Measurements from ENCODE around the gene PRR19.

Gene PRR19

DNA sequence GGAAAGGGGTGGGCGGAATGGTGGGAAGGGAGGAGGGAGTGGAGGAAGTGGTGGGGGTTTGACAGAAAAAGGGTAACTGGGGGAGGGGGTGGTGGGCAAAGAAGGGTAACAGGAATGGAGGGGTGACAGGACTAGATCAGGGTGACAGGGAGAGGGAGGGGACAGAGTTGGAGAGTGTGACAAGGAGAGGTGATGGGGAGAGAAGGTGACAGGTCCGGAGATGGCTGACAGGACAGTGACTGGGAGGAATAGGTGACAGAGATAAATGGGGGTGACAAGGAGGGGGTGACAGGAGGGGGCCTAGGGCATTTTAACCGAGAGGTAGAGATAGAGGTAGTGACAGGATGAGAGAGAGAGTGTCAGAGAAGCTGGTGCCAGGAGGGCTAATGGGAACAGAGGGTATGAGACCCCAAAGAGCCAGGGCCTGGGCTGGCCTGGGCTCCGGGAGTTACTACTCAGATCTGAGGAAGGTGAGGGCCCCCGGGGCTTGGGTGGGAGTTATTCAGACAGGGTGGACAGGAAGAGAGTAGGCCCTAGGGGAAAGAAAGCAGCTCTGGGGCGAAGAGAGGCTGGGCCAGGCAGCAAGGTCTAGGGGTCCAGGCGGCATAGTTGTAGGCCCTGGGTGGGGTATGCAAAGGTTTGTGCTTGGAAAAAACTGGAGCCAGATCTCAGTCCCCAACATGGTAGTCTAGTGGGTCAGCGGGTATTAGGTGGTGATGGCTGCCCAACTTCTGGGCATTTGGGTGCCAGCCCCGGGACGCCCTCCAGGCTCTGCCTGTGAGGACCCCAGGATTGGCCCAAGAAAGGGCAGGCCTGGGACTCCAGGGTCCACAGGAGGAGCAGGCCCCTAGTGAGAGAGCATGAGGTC lies 32.2 kb upstream of the PRR19 start (continued):
- TF ChIP-seq ZNF565 (CRISPR knock-in tag; conservative IDR thresholded peaks at IDR 0.05; ENCODE audit: low read depth) (no peak), GLIS3 (CRISPR knock-in tag; IDR thresholded peaks at IDR 0.05) (no peak), ISL1 (CRISPR knock-in tag; IDR thresholded peaks at IDR 0.05) (no peak), PPARA (CRISPR knock-in tag; IDR thresholded peaks at IDR 0.05; ENCODE audit: borderline replicate concordance) (no peak), CSDC2 (CRISPR knock-in tag; IDR thresholded peaks at IDR 0.05) (no peak)

DNA sequence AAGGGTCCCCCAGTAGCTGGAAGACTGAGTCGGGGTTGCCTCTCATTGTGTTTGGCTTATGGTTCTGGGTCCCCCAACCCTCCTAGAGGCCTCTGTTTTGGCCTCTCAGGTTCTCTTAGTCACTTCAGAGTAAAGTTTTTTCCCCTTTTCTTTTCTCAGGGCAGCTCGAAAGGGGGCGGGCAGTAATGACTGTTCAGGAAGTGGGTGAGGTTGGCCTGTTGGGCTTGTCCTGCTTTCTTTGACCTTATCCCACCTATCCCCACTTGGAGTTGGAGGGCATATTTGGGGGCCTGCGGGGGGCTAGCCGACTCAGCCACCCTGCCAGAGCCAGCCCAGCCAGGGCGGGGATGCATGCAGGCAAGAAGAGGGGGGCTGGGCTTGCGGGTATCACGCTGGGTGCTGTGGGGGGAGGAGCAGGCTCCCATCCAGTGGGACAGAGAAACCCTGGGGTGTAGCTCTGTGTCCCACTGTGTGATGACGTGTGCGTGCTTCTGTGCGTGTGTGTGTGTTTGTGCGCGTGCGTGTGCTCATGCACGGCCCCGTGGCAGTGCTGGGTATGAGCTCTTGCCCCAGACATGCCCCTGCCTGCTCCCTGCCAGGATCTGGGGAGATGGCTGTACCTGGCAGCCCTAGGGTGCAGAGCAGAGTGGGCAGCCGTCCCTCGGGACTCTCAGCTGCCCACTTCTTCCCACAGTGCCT lies 31.4 kb upstream of the PRR19 start:
- no peak for ATAC-seq
- TF ChIP-seq ZFP30 (CRISPR knock-in tag; IDR thresholded peaks at IDR 0.05) (no peak), ZFP3 (CRISPR knock-in tag; IDR thresholded peaks at IDR 0.05) (no peak)

DNA sequence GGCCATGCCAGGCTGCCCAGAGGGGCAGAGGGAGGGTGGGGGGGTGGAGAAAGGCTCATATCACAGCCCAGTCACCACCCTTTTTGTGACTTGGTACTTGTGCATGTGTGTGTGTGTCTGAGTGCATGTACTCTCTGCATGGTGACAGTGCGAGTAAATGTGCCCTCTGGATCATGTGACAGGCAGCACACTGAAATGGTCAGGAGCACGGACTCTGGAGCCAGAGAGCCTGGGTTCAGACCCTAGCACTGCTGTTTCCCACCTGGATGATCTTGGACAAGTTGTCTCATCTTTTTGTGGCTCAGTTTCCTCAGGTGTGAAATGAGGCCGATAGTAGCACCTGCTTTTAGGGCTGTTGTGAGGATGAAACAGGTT lies 30.9 kb upstream of the PRR19 start:
- TF ChIP-seq CSDC2 (CRISPR knock-in tag; IDR thresholded peaks at IDR 0.05) (no peak), ZFP30 (CRISPR knock-in tag; IDR thresholded peaks at IDR 0.05) (no peak), BACH2 (CRISPR knock-in tag; IDR thresholded peaks at IDR 0.05; ENCODE audit: borderline replicate concordance) (no peak), ISL1 (CRISPR knock-in tag; IDR thresholded peaks at IDR 0.05) (no peak), TCF4 (CRISPR knock-in tag; IDR thresholded peaks at IDR 0.05; ENCODE audit: borderline replicate concordance) (no peak), TOX (CRISPR knock-in tag; IDR thresholded peaks at IDR 0.05; ENCODE audit: borderline replicate concordance) (no peak)
- TF ChIP-seq, protein P1, sequence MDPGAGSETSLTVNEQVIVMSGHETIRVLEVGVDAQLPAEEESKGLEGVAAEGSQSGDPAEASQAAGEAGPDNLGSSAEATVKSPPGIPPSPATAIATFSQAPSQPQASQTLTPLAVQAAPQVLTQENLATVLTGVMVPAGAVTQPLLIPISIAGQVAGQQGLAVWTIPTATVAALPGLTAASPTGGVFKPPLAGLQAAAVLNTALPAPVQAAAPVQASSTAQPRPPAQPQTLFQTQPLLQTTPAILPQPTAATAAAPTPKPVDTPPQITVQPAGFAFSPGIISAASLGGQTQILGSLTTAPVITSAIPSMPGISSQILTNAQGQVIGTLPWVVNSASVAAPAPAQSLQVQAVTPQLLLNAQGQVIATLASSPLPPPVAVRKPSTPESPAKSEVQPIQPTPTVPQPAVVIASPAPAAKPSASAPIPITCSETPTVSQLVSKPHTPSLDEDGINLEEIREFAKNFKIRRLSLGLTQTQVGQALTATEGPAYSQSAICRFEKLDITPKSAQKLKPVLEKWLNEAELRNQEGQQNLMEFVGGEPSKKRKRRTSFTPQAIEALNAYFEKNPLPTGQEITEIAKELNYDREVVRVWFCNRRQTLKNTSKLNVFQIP (CRISPR knock-in tag; IDR thresholded peaks at IDR 0.05; ENCODE audit: borderline replicate concordance, low read depth), result no peak
- TF ChIP-seq, protein P2, sequence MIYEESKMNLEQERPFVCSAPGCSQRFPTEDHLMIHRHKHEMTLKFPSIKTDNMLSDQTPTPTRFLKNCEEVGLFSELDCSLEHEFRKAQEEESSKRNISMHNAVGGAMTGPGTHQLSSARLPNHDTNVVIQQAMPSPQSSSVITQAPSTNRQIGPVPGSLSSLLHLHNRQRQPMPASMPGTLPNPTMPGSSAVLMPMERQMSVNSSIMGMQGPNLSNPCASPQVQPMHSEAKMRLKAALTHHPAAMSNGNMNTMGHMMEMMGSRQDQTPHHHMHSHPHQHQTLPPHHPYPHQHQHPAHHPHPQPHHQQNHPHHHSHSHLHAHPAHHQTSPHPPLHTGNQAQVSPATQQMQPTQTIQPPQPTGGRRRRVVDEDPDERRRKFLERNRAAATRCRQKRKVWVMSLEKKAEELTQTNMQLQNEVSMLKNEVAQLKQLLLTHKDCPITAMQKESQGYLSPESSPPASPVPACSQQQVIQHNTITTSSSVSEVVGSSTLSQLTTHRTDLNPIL (CRISPR knock-in tag; IDR thresholded peaks at IDR 0.05; ENCODE audit: low read depth), result no peak
- ATAC-seq, result no peak

DNA sequence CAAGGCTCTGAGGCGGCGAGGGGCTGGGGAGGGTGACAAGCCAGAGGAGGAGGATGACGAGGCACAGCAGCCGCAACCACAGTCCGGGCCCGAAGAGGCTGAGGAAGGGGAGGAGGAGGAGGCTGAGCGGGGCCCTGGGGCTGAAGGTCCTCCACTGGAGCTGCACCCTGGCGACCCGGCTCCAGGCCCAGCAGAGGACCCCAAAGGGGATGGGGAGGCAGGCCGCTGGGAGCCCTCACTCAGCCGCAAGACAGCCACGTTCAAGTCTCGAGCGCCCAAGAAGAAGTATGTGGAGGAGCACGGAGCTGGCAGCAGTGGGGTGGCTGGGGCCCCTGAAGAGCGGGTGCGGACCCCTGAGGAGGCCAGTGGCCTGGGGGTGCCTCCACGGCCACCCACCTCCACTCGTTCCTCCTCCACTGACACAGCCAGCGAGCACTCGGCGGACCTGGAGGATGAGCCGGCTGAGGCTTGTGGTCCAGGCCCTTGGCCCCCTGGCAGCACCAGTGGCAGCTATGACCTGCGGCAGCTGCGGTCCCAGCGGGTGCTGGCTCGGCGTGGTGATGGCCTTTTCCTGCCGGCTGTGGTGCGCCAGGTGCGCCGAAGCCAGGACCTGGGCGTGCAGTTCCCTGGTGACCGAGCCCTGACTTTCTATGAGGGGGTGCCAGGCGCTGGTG lies 29.9 kb upstream of the PRR19 start:
- no peak for ATAC-seq
- TF ChIP-seq, protein P1 (CRISPR knock-in tag; IDR thresholded peaks at IDR 0.05; ENCODE audit: borderline replicate concordance, low read depth), result no peak
- TF ChIP-seq, protein P2 (CRISPR knock-in tag; IDR thresholded peaks at IDR 0.05; ENCODE audit: low read depth), result no peak
- TF ChIP-seq ZFP30 (CRISPR knock-in tag; IDR thresholded peaks at IDR 0.05) (no peak), TOX (CRISPR knock-in tag; IDR thresholded peaks at IDR 0.05; ENCODE audit: borderline replicate concordance) (no peak), CSDC2 (CRISPR knock-in tag; IDR thresholded peaks at IDR 0.05) (no peak), ZNF70 (CRISPR knock-in tag; IDR thresholded peaks at IDR 0.05) (no peak), GLIS3 (CRISPR knock-in tag; IDR thresholded peaks at IDR 0.05) (no peak), ZNF565 (CRISPR knock-in tag; conservative IDR thresholded peaks at IDR 0.05; ENCODE audit: low read depth) (no peak), ESRRG (CRISPR knock-in tag; IDR thresholded peaks at IDR 0.05) (no peak), ARNTL (CRISPR knock-in tag; IDR thresholded peaks at IDR 0.05; ENCODE audit: borderline replicate concordance, low read depth) (no peak), ZC3H10 (CRISPR knock-in tag; IDR thresholded peaks at IDR 0.05) (no peak), OSR1 (CRISPR knock-in tag; IDR thresholded peaks at IDR 0.05) (no peak), ZFP3 (CRISPR knock-in tag; IDR thresholded peaks at IDR 0.05) (no peak), RARB (CRISPR knock-in tag; IDR thresholded peaks at IDR 0.05) (no peak), TCF4 (CRISPR knock-in tag; IDR thresholded peaks at IDR 0.05; ENCODE audit: borderline replicate concordance) (no peak)
- TF ChIP-seq, protein P3, sequence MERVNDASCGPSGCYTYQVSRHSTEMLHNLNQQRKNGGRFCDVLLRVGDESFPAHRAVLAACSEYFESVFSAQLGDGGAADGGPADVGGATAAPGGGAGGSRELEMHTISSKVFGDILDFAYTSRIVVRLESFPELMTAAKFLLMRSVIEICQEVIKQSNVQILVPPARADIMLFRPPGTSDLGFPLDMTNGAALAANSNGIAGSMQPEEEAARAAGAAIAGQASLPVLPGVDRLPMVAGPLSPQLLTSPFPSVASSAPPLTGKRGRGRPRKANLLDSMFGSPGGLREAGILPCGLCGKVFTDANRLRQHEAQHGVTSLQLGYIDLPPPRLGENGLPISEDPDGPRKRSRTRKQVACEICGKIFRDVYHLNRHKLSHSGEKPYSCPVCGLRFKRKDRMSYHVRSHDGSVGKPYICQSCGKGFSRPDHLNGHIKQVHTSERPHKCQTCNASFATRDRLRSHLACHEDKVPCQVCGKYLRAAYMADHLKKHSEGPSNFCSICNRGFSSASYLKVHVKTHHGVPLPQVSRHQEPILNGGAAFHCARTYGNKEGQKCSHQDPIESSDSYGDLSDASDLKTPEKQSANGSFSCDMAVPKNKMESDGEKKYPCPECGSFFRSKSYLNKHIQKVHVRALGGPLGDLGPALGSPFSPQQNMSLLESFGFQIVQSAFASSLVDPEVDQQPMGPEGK (CRISPR knock-in tag; IDR thresholded peaks at IDR 0.05; ENCODE audit: borderline replicate concordance), result no peak
- TF ChIP-seq, protein P4, sequence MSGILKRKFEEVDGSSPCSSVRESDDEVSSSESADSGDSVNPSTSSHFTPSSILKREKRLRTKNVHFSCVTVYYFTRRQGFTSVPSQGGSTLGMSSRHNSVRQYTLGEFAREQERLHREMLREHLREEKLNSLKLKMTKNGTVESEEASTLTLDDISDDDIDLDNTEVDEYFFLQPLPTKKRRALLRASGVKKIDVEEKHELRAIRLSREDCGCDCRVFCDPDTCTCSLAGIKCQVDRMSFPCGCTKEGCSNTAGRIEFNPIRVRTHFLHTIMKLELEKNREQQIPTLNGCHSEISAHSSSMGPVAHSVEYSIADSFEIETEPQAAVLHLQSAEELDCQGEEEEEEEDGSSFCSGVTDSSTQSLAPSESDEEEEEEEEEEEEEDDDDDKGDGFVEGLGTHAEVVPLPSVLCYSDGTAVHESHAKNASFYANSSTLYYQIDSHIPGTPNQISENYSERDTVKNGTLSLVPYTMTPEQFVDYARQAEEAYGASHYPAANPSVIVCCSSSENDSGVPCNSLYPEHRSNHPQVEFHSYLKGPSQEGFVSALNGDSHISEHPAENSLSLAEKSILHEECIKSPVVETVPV (CRISPR knock-in tag; IDR thresholded peaks at IDR 0.05), result no peak

Data from SK-N-SH treated with all-trans-retinoic acid at 6 μM for 48 hours (cell line).